ENCODE results near the gene SMYD3.

SMYD3 gene

GRCh38 chr1:245901037-245901436 lies 606.0 kb downstream of the SMYD3 start:
- no peak for DNase-seq (ENCODE audit: low read depth)

GRCh38 chr1:245898581-245898980 lies 608.5 kb downstream of the SMYD3 start:
- no peak for DNase-seq (ENCODE audit: low read depth)

GRCh38 chr1:245896258-245896657 lies 610.8 kb downstream of the SMYD3 start:
- no peak for DNase-seq (ENCODE audit: low read depth)

- DNase-seq (ENCODE audit: low read depth), result no peak
Observed at GRCh38 chr1:245895455-245895959, 611.6 kb downstream of the SMYD3 start.

GRCh38 chr1:245894843-245895242 lies 612.2 kb downstream of the SMYD3 start:
- DNase-seq (ENCODE audit: low read depth), result no peak

GRCh38 chr1:245893025-245893424 lies 614.1 kb downstream of the SMYD3 start:
- DNase-seq (ENCODE audit: low read depth), result no peak

- DNase-seq (ENCODE audit: low read depth), result no peak
Observed at GRCh38 chr1:245888809-245889208, 618.3 kb downstream of the SMYD3 start.

GRCh38 chr1:245887829-245888228 lies 619.2 kb downstream of the SMYD3 start:
- no peak for DNase-seq (ENCODE audit: low read depth)

GRCh38 chr1:245881767-245882391 lies 625.2 kb downstream of the SMYD3 start:
- no peak for DNase-seq (ENCODE audit: low read depth)

GRCh38 chr1:245880754-245881403 lies 626.2 kb downstream of the SMYD3 start:
- DNase-seq (ENCODE audit: low read depth), result no peak

GRCh38 chr1:245879091-245879490 lies 628.0 kb downstream of the SMYD3 start:
- DNase-seq (ENCODE audit: low read depth), result no peak

- DNase-seq (ENCODE audit: low read depth), result no peak
Observed at GRCh38 chr1:245878585-245878984, 628.5 kb downstream of the SMYD3 start.

- DNase-seq (ENCODE audit: low read depth), result no peak
Observed at GRCh38 chr1:245877976-245878375, 629.1 kb downstream of the SMYD3 start.

- DNase-seq (ENCODE audit: low read depth), result no peak
Observed at GRCh38 chr1:245876586-245876985, 630.5 kb downstream of the SMYD3 start.

GRCh38 chr1:245875581-245876261 lies 631.4 kb downstream of the SMYD3 start:
- DNase-seq (ENCODE audit: low read depth), result no peak

GRCh38 chr1:245874942-245875580 lies 632.0 kb downstream of the SMYD3 start:
- no peak for DNase-seq (ENCODE audit: low read depth)

GRCh38 chr1:245873883-245874671 lies 633.0 kb downstream of the SMYD3 start:
- no peak for DNase-seq (ENCODE audit: low read depth)

- DNase-seq (ENCODE audit: low read depth), result no peak
Observed at GRCh38 chr1:245873068-245873467, 634.0 kb downstream of the SMYD3 start.

- no peak for DNase-seq (ENCODE audit: low read depth)
Observed at GRCh38 chr1:245872475-245872874, 634.6 kb downstream of the SMYD3 start.

GRCh38 chr1:245871915-245872314 lies 635.2 kb downstream of the SMYD3 start:
- no peak for DNase-seq (ENCODE audit: low read depth)

GRCh38 chr1:245871191-245871590 lies 635.9 kb downstream of the SMYD3 start:
- no peak for DNase-seq (ENCODE audit: low read depth)

GRCh38 chr1:245870698-245871097 lies 636.4 kb downstream of the SMYD3 start:
- no peak for DNase-seq (ENCODE audit: low read depth)

Data from activated gamma-delta T cell treated with anti-CD3 and anti-CD28 coated beads, Interleukin-2, amount 50 U/mL, for 16 hours (primary cell).